ENCODE measurements around the gene FAM120B. TPM values are rescaled to one million over a fixed set of nuclear protein-coding genes. Genes with fewer than 3 reads are reported as not detected.

Gene FAM120B
- total and polyA plus RNA-seq, 2 of the 4 experiments (the other 2 are of a cell fraction), result 15.3 to 28.0 TPM

DNA sequence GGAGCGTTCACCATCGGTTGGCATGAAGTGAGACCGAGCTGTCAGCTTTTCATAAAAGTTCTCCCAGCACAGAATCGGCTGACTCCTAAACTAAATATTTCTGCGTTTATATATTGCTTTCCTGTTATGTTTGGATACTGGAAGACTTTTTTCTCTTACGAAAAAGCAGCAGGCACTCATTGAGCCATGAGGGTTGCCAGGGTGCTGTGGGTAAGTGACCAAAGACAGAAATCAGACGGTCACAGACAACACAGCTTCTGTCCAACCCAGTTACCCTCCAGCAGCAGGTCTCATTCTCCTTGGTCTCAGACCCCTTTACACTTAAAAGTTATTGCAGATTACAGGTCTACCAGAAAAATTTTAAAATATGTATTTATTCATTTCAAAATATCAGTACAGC lies 113.7 kb downstream of the FAM120B start:
- H2AFZ ChIP-seq (replicated peaks; ENCODE audit: low read length, poor library complexity), result peak overlapping the region; percentile 69
- no peak overlapping the region for H3K18ac ChIP-seq (ENCODE audit: low read depth, low read length)
- H3K36me3 ChIP-seq (ENCODE audit: control insufficient read depth, insufficient read depth, low read length), result no peaks in the 10 kb centered on the region
- no peak overlapping the region for H2AK5ac ChIP-seq (ENCODE audit: low read depth, low read length)
- H3K14ac ChIP-seq (replicated peaks; ENCODE audit: low read depth, low read length), result no peak overlapping the region
- CTCF ChIA-PET, result interaction anchor here (0.9 kb wide), 1 partner anchor 10 kb away, joined by 4 read pairs; no protein-coding TSS in a partner anchor
- H3K9me3 ChIP-seq (ENCODE audit: control insufficient read depth, insufficient read depth, low read length), result no peaks in the 10 kb centered on the region
- no peak overlapping the region for H3K23ac ChIP-seq (ENCODE audit: low read depth, low read length)
- H3K4ac ChIP-seq (ENCODE audit: low read depth, low read length), result no peak overlapping the region
- no peak overlapping the region for H2BK20ac ChIP-seq (ENCODE audit: low read depth, low read length)
- H4K20me1 ChIP-seq (ENCODE audit: insufficient read depth, low read length), result no peaks in the 10 kb centered on the region
- DNase-seq (no peak), ATAC-seq (ENCODE audit: low read depth) (peak; percentile 67)
- H3K9ac ChIP-seq (ENCODE audit: low read depth, low read length), result no peak overlapping the region
- intact Hi-C loops (cut with micrococcal nuclease) (no loop called here), dilution Hi-C loops (cut with HindIII; ENCODE audit: low sequenced_read_pairs, unreplicated experiment) (no loop called here), in situ Hi-C loops (cut with MboI; ENCODE audit: low sequenced_read_pairs) (no loop called here)
- no peak overlapping the region for H3K4me3 ChIP-seq (ENCODE audit: insufficient read depth, low read depth, low read length)
- no peaks in the 10 kb centered on the region for H3K79me1 ChIP-seq (ENCODE audit: low read depth in 1 of 2, low read length in 2 of 2)
- no peak overlapping the region for H3K27ac ChIP-seq (ENCODE audit: insufficient read depth, low read length)
- WGBS, 2 experiments (ENCODE audit: extremely low coverage in 2 of 2, insufficient read length in 1 of 2), result no CpG with 5 or more reads among the region's 7 CpGs
- no peak overlapping the region for H4K5ac ChIP-seq (ENCODE audit: low read depth, low read length)
- BruUV-seq (replicated peaks), result no TSS peak
- H2BK5ac ChIP-seq (ENCODE audit: low read depth, low read length, poor library complexity, severe bottlenecking), result no peak overlapping the region
- no peak overlapping the region for H2AK9ac ChIP-seq (replicated peaks; ENCODE audit: low read depth, low read length, poor library complexity)
- no peak overlapping the region for H3K56ac ChIP-seq (ENCODE audit: extremely low read depth, insufficient read depth, low read length)
- H2BK15ac ChIP-seq (ENCODE audit: low read depth, low read length), result no peak overlapping the region
- H4K8ac ChIP-seq (ENCODE audit: low read depth in 2 of 2, low read length in 2 of 2), result no peak overlapping the region
- POLR2A ChIA-PET (ENCODE audit: unreplicated experiment), result no interaction called here
- peaks cover 3% of the 10 kb centered on the region; the same call in 1 of the 2 replicates for H3K9me1 ChIP-seq (ENCODE audit: insufficient read depth, low read length)
- no peak overlapping the region for H2BK120ac ChIP-seq (ENCODE audit: low read depth, low read length)
- H3K4me1 ChIP-seq (ENCODE audit: control insufficient read depth, insufficient read depth, low read length), result peaks cover 5% of the 10 kb centered on the region; the same call in 1 of the 2 replicates
- no peaks in the 10 kb centered on the region for H3K27me3 ChIP-seq (ENCODE audit: control insufficient read depth, insufficient read depth, low read length)
- H4K91ac ChIP-seq (ENCODE audit: insufficient read depth, low read depth, low read length), result no peak overlapping the region
- TF ChIP-seq RAD21 (IDR thresholded peaks at IDR 0.05; ENCODE audit: low read length) (no peak), RFX5 (IDR thresholded peaks at IDR 0.05; ENCODE audit: low read depth, low read length) (no peak), MAZ (IDR thresholded peaks at IDR 0.05; ENCODE audit: borderline replicate concordance, low read depth, low read length) (no peak), SMC3 (IDR thresholded peaks at IDR 0.05; ENCODE audit: low read depth, low read length) (no peak), BHLHE40 (IDR thresholded peaks at IDR 0.05; ENCODE audit: low read depth, low read length) (no peak), CEBPB (IDR thresholded peaks at IDR 0.05; ENCODE audit: low read depth, low read length) (no peak), CHD1 (IDR thresholded peaks at IDR 0.05; ENCODE audit: low read depth, low read length) (no peak)
- TF ChIP-seq, protein P1, sequence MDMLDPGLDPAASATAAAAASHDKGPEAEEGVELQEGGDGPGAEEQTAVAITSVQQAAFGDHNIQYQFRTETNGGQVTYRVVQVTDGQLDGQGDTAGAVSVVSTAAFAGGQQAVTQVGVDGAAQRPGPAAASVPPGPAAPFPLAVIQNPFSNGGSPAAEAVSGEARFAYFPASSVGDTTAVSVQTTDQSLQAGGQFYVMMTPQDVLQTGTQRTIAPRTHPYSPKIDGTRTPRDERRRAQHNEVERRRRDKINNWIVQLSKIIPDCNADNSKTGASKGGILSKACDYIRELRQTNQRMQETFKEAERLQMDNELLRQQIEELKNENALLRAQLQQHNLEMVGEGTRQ (IDR thresholded peaks at IDR 0.05; ENCODE audit: low read depth, low read length), result no peak
- peak overlapping the region; percentile 18; the same call in 1 of the 2 replicates for H3K4me2 ChIP-seq (ENCODE audit: low read depth, low read length)
